Ishikawa (cell line): ENCODE results near the gene PRKN.

ENCODE experiments used
- CEBPB ChIP-seq: IDR thresholded peaks from 2 replicates; pipeline ENCODE4 v1.6.1; 2012
- EP300 ChIP-seq: IDR thresholded peaks from 2 replicates; pipeline ENCODE4 v1.6.1; 2012; ENCODE audit warnings: borderline replicate concordance
- TAF1 ChIP-seq: IDR thresholded peaks from 2 replicates; pipeline ENCODE4 v1.6.1; 2012; ENCODE audit warnings: low read depth, mild to moderate bottlenecking
- TCF12 ChIP-seq: IDR thresholded peaks from 2 replicates; pipeline ENCODE4 v1.6.1; 2012; ENCODE audit warnings: low read depth
- TF ChIP-seq, protein P1 (sequence below): IDR thresholded peaks from 2 replicates; pipeline ENCODE4 v1.6.1; 2012; ENCODE audit warnings: low read depth, mild to moderate bottlenecking
- TF ChIP-seq, protein P2 (sequence below): IDR thresholded peaks from 2 replicates; pipeline ENCODE4 v1.6.1; 2012

GRCh38 chr6:162198925-162199324, 528.6 kb downstream of the PRKN start:
- TF ChIP-seq TAF1 (no peak), CEBPB (no peak), TCF12 (no peak), EP300 (no peak)
- TF ChIP-seq, protein P1, sequence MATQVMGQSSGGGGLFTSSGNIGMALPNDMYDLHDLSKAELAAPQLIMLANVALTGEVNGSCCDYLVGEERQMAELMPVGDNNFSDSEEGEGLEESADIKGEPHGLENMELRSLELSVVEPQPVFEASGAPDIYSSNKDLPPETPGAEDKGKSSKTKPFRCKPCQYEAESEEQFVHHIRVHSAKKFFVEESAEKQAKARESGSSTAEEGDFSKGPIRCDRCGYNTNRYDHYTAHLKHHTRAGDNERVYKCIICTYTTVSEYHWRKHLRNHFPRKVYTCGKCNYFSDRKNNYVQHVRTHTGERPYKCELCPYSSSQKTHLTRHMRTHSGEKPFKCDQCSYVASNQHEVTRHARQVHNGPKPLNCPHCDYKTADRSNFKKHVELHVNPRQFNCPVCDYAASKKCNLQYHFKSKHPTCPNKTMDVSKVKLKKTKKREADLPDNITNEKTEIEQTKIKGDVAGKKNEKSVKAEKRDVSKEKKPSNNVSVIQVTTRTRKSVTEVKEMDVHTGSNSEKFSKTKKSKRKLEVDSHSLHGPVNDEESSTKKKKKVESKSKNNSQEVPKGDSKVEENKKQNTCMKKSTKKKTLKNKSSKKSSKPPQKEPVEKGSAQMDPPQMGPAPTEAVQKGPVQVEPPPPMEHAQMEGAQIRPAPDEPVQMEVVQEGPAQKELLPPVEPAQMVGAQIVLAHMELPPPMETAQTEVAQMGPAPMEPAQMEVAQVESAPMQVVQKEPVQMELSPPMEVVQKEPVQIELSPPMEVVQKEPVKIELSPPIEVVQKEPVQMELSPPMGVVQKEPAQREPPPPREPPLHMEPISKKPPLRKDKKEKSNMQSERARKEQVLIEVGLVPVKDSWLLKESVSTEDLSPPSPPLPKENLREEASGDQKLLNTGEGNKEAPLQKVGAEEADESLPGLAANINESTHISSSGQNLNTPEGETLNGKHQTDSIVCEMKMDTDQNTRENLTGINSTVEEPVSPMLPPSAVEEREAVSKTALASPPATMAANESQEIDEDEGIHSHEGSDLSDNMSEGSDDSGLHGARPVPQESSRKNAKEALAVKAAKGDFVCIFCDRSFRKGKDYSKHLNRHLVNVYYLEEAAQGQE: no peak
- TF ChIP-seq, protein P2, sequence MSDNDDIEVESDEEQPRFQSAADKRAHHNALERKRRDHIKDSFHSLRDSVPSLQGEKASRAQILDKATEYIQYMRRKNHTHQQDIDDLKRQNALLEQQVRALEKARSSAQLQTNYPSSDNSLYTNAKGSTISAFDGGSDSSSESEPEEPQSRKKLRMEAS: no peak
